NCI-H1105 treated with DMSO at 0.1 percent for 48 hours (cell line): ENCODE measurements around the gene HAGHL.
"Not testable (repeated sequence)": the region's sequence is repeated elsewhere in the genome, so short reads cannot be mapped to it uniquely, and the experiment has no call there.

Experiments used
- DNase-seq: peaks from one replicate; lab custom pipeline; 2025; lab: John Stamatoyannopoulos, UW

The HAGHL gene

DNA sequence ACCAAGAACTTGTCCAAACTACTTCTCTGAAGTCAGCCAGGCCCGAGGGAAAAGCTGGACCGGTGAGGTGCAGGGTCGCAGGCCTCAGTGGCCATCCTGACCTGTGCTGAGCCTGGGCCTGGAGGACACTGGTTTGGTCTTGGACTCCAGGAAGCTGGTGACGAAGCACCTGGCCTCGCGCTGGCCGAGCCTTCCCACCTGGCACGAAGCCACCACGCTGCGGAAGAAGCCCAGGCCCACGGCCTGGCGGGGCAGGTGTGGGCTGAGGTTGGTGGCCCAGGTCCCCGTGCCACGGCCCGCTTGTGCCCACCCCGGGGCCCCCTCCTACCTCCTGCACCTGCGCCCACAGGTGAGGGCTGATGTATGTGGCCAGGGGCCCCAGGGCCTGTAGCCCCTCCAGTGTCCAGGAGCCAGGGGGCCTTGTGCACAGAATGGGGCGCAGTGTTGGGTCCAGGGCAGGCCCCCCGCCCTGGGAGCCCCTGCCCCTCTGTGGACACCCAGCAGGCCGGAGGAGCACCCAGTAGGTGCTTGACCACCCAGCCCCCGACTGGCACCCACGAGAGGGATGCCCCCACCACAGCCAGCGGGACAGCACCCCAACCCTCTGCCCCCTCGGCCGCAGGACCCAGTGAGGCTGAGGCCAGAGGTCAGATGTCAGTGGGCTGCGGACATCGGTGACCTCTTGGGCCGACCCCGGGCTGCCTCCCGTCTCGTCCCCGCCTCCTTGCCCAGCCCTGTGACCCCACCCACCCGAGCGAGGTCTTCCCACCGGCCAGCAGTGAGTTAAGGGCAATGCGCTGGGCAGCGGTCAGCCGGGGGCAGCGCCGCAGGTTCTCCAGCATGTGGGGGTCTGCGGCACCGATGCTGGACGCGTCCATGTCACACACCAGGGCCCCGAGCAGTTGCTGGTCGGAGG lies 47.4 kb downstream of the HAGHL start:
- no peak for DNase-seq

DNA sequence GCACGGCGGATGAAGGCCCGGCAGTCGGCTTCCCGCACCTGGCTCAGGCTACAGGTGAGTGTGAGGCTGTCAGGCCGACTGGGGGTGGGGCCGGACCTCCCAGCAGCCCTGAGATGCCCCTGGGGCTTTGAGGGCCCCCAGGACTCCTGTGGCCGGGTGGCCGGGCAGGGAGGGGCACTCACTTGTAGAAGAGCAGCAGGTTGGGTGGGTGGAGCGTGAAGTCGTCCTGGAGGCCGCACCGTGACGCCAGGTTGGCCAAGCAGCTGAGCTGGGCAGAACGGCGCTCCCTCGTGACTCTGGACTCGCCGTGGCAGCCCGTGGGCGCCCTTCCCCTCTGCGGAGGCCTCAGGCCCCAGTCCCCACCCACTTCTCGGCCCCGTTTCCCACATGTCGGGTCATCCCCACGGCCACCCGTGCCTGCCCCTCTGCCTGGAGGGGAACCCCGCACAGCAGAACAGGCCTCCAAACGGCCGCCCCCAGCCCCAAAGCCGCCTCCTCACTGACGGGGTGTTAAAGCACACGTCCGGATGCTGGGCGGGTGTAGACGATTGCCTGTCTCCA lies 48.4 kb downstream of the HAGHL start:
- DNase-seq: no peak

DNA sequence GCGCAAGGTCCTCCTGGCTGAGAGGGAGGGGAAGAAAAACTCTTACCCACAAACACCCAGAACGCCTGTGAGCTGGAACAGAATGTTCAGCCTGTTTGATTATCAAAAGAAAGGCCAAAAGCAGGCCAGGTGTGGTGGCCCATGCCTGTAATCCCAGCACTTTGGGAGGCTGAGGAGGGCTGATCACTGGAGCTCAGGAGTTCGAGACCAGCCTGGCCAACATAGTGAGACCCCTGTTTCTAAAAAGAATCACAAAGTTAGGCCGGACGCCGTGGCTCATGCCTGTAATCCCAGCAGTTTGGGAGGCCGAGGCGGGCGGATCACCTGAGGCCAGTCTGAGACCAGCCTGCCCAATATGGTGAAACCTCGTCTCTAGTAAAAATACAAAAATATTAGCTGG lies 49.4 kb downstream of the HAGHL start:
- DNase-seq: not testable (repeated sequence)

DNA sequence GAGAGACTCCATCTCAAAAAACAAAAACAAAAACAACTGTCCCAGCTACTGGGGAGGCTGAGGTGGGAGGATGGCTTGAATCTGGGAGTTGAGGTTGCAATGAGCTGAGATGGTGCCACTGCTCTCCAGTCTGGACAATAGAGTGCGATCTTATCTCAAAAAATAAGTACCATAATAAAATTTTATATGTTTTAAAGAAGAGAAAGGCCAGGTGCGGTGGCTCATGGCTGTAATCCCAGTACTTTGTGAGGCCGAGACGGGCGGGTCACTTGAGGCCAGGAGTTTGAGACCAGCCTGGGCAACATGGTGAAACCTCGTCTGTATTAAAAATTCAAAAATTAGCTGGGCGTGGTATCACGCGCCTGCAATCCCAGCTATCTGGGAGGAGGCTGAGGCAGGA lies 49.9 kb downstream of the HAGHL start:
- no peak for DNase-seq

DNA sequence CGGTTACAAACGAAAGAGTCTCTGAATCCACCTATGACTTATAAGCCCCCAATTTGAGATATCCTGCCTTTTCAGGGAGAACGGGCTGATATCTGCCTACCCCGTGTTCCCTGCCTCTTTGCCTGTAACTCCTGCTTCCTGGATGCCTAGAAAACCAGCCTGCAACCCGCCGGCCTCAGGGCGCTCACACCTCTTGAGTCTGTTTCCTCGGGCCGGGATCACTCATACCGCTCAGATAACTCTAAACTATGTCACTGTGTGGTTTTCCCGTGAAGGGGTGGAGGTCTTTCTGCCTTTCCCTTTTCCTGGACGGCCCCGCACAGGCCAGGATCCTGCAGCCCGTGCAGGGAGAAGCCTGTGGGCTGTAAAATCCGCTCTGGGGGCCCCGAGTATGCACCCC lies 50.9 kb downstream of the HAGHL start:
- no peak for DNase-seq

DNA sequence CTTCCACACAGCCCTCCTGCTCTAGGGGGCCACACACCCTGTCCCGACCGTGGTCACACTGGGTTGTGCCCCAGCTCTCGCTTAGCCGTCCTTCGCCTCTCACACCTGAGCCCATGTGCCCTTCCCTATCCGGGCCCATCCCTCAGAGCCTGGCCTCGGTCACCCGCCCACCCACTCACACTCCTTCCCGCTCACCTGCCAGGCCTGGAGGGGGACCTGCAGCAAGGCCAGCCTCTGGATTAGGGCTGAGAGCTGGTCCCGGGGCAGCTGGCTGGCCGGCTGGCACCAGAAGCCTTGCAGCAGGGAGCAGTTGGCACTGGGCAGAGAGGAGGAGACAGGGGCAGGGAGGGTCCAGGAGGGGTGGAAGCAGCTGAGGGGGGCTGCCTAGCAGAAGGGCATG lies 51.5 kb downstream of the HAGHL start:
- no peak for DNase-seq

DNA sequence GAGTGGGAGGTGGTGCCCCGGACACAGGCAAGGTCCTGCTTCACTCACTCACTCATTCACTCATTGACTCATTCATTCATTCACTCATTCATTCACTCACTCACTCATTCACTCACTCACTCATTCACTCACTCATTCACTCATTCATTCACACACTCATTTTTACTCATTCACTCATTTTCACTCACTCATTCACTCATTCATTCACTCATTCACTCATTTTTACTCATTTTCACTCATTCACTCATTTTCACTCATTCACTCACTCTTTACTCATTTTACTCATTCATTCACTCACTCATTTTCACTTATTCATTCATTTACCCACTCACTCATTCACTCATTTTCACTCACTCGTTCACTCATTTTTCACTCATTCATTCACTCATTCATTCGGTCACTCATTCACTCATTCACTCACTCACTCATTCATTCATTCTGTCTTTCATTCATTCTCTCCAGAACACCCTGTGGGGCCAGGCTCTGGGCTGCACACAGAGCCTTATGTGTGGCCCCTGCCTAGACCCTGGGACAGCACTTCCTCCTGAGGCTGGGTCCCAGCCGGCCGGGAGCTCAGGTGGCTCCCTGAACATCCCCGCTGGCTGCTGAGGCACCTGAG lies 52.1 kb downstream of the HAGHL start:
- DNase-seq: no peak
